Measurements from ENCODE around the gene FNDC11. TPM values are rescaled to one million over a fixed set of nuclear protein-coding genes. Genes with fewer than 3 reads are reported as not detected.
"Not testable (repeated sequence)": the region's sequence is repeated elsewhere in the genome, so short reads cannot be mapped to it uniquely, and the experiment has no call there.

The FNDC11 gene
- polyA plus RNA-seq, 3 donors, result 0.95 to 1.6 (median 1.0) TPM

- DNase-seq (ENCODE audit: extremely low read depth in 1 of 11, low read depth in 9 of 11, low spot score in 4 of 11), result no peak
These were observed 35.6 kb downstream of the FNDC11 start for GRCh38 chr20:63589261-63590217.

GRCh38 chr20:63590218-63591146, 36.5 kb downstream of the FNDC11 start:
- no peak for DNase-seq (ENCODE audit: extremely low read depth in 1 of 11, low read depth in 9 of 11, low spot score in 4 of 11)

DNA sequence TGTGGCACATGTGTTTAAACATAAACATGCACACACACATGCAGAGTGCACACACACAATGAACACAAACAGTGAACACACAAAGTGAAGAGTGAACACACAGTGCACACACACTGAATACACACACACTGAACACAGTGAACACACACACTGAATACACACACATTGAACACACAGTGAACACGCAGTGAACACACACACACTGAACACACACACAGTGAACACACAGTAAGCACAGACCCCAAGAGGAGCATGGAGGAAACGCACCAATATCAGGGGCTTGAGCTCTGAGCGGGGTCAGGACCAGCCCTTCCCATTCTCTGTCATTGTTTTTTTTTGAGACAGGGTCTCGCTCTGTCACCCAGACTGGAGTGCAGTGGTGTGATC, 37.2 kb downstream of the FNDC11 start:
- no peak for DNase-seq (ENCODE audit: extremely low read depth in 1 of 11, low read depth in 9 of 11, low spot score in 4 of 11)

- DNase-seq (ENCODE audit: extremely low read depth in 1 of 11, low read depth in 9 of 11, low spot score in 4 of 11), result no peak
These were observed 37.9 kb downstream of the FNDC11 start for GRCh38 chr20:63591786-63592355.

- no peak for DNase-seq (ENCODE audit: extremely low read depth in 1 of 11, low read depth in 9 of 11, low spot score in 4 of 11)
These were observed 38.7 kb downstream of the FNDC11 start for GRCh38 chr20:63592661-63593060.

DNA sequence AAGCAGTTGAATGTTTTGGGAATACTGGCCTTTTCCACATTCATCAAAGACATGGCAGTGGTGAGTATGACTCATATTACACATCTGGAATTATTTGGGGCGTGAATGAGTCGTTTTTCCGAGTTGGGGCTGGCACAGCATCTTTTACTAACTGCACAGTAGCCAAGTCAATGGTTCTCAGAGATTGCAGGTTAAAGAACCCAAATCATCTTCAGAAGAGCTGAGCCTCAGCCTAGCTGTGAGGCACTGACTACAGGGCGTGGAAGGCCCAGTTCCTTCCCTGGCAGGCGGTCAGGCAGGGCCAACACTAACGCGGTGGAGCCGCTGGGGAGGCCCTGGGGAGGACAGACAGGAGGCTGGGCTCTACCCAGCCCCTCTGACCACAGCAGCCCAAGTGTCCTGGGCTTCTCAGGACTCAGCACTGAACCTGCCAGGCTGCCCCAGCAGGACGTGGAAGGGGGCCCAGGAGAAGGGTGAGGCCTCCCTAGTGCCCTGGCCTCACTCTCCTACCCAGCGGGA, 40.1 kb downstream of the FNDC11 start:
- DNase-seq (ENCODE audit: extremely low read depth in 1 of 11, low read depth in 9 of 11, low spot score in 4 of 11), result no peak

DNA sequence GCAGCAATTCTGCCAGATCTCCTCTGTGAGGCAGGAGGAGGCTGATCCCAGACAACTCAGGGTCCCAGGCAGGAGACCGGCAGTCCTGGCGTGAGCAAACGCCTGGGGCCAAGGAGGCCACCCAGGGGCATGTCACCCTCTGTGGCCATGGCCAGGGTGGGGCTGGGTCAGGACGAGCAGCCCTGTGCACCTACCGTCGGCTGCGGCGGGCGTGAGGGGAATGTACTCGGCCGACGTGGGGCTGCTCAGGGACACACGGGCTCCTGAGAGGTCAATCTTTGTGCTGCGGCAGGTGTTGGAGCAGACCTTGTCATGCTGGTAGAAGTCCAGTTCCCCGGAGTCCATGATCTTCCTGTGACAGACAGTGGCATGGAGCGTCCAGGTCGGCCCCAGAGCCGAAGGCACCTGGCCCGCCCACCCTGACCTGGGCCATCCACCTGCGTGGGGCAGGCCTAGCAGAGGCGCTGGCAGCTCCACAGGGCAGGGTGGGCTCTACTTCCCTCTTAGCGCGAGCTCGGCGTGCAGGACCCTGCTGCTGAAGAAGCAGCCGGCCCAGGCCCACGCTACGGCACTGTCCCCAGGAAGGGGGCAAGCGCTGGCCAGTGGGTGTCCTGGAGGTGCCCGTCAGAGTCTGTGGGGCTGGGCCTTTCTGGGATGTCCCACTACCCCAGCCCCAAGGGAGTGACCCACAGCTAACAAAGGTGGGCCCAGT, 41.6 kb downstream of the FNDC11 start:
- DNase-seq (ENCODE audit: extremely low read depth in 1 of 11, low read depth in 9 of 11, low spot score in 4 of 11), result no peak

- DNase-seq (ENCODE audit: extremely low read depth in 1 of 11, low read depth in 9 of 11, low spot score in 4 of 11), result no peak
These were observed 42.5 kb downstream of the FNDC11 start for GRCh38 chr20:63596423-63596822.

- no peak for DNase-seq (ENCODE audit: extremely low read depth in 1 of 11, low read depth in 9 of 11, low spot score in 4 of 11)
These were observed 43.9 kb downstream of the FNDC11 start for GRCh38 chr20:63597651-63598478.

- no peak for DNase-seq (ENCODE audit: extremely low read depth in 1 of 11, low read depth in 9 of 11, low spot score in 4 of 11)
These were observed 44.8 kb downstream of the FNDC11 start for GRCh38 chr20:63598479-63599395.

- no peak for DNase-seq (ENCODE audit: extremely low read depth in 1 of 11, low read depth in 9 of 11, low spot score in 4 of 11)
These were observed 45.6 kb downstream of the FNDC11 start for GRCh38 chr20:63599396-63600050.

- not testable (repeated sequence) for DNase-seq (ENCODE audit: extremely low read depth in 1 of 11, low read depth in 9 of 11, low spot score in 4 of 11)
These were observed 47.7 kb downstream of the FNDC11 start for GRCh38 chr20:63601679-63602078.

DNA sequence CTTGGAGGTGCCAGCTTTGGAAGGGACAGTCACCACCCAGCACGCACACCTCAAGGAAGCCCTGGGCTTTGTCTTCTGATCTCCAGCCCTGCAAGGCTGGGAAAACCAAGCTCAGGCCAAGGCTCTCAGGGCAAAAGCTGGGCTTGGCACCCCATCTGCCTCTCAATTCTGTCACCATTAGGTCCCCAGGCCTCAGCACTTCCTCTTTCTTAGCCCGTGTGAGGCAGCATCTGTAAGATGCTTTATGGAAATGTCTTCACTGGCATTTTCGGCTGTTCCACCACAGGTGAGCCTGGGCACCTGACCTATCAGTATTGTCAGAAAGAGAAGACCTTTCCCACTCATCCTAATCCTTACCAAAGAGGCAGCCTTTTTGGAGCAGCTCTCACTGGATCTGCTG, 48.4 kb downstream of the FNDC11 start:
- DNase-seq (ENCODE audit: extremely low read depth in 1 of 11, low read depth in 9 of 11, low spot score in 4 of 11), result no peak
